GM21529 (cell line): ENCODE results near the gene SLC12A7.

Experiments
- ATAC-seq: cut with Tn5 transposase; IDR thresholded peaks from one replicate; pipeline ENCODE4 v1.9.1; 2021; ENCODE audit not compliant: unreplicated experiment

The SLC12A7 gene

GRCh38 chr5:1038417-1039209 is 73.2 kb downstream of the SLC12A7 start:
- ATAC-seq, result no peak

GRCh38 chr5:1037671-1038416 is 74.0 kb downstream of the SLC12A7 start:
- no peak for ATAC-seq

- ATAC-seq, result no peak
Observed at GRCh38 chr5:1037123-1037670, 74.7 kb downstream of the SLC12A7 start.

- no peak for ATAC-seq
Observed at GRCh38 chr5:1036504-1037122, 75.2 kb downstream of the SLC12A7 start.

GRCh38 chr5:1035421-1036405 is 76.2 kb downstream of the SLC12A7 start:
- ATAC-seq, result no peak

GRCh38 chr5:1034986-1035385 is 76.9 kb downstream of the SLC12A7 start:
- ATAC-seq, result no peak

- ATAC-seq, result no peak
Observed at GRCh38 chr5:1034421-1034905, 77.4 kb downstream of the SLC12A7 start.

- ATAC-seq, result no peak
Observed at GRCh38 chr5:1033606-1034420, 78.0 kb downstream of the SLC12A7 start.

- no peak for ATAC-seq
Observed at GRCh38 chr5:1033178-1033577, 78.7 kb downstream of the SLC12A7 start.

GRCh38 chr5:1032551-1033027 is 79.3 kb downstream of the SLC12A7 start:
- no peak for ATAC-seq

GRCh38 chr5:1032011-1032410 is 79.9 kb downstream of the SLC12A7 start:
- ATAC-seq, result no peak

GRCh38 chr5:1031306-1031959 is 80.4 kb downstream of the SLC12A7 start:
- ATAC-seq, result no peak

- no peak for ATAC-seq
Observed at GRCh38 chr5:1030801-1031271, 81.0 kb downstream of the SLC12A7 start.

- no peak for ATAC-seq
Observed at GRCh38 chr5:1029945-1030625, 81.8 kb downstream of the SLC12A7 start.

- no peak for ATAC-seq
Observed at GRCh38 chr5:1029282-1029944, 82.5 kb downstream of the SLC12A7 start.

GRCh38 chr5:1028481-1029281 is 83.2 kb downstream of the SLC12A7 start:
- ATAC-seq, result no peak
